Liver (tissue), 3 donors: Measurements from ENCODE around the gene TAF11L12.

Experiments used
- CTCF ChIP-seq: fragments of 150-350 bp; IDR thresholded peaks from 2 replicates; pipeline ENCODE4 v1.5.1; 2017; ENCODE audit warnings: improper control_type of control experiment, low read depth, low read length; ENCODE audit not compliant: missing input control
- RAD21 ChIP-seq, 2 donors: IDR thresholded peaks; 2 replicates each; pipeline ENCODE4 v1.6.1; 2016; ENCODE audit warnings: antibody characterized with exemption in 2 of 2, mild to moderate bottlenecking in 2 of 2
- YY1 ChIP-seq: IDR thresholded peaks from 2 replicates; pipeline ENCODE4 v1.6.1; 2016; ENCODE audit warnings: antibody characterized with exemption, mild to moderate bottlenecking
- donor health status: healthy.
- donor health status: healthy.

- TF ChIP-seq CTCF (no peak), RAD21 (IDR thresholded peaks at IDR 0.05) (no peak), YY1 (no peak)
Measured at GRCh38 chr5:17625686-17626085, 15.5 kb downstream of the TAF11L12 start.
